Ascending aorta (tissue), 2 donors: ENCODE data around the gene SLC30A2. TPM values are rescaled to one million over a fixed set of nuclear protein-coding genes. Genes with fewer than 3 reads are reported as not detected.

Experiments
- DNase-seq, 2 donors: peaks; one replicate each; pipeline ENCODE4 v3.0.0-alpha.2; 2019; ENCODE audit warnings: low spot score in 2 of 2
- H3K27ac ChIP-seq, 2 donors: fragments of 200-600 bp; sonication (generic); one replicate each; pipeline ENCODE4 v1.5.1; 2016 to 2017; ENCODE audit warnings: mild to moderate bottlenecking in 1 of 2
- H3K27me3 ChIP-seq: fragments of 200-600 bp; sonication (generic); one replicate; pipeline ENCODE4 v1.5.1; 2017
- H3K36me3 ChIP-seq, 2 donors: fragments of 200-600 bp; sonication (generic); one replicate each; pipeline ENCODE4 v1.5.1; 2016
- H3K4me1 ChIP-seq, 2 donors: fragments of 200-600 bp; sonication (generic); one replicate each; pipeline ENCODE4 v1.5.1; 2016 to 2017; ENCODE audit warnings: mild to moderate bottlenecking in 1 of 2
- H3K4me3 ChIP-seq, 2 donors: fragments of 200-600 bp; sonication (generic); one replicate each; pipeline ENCODE4 v1.5.1; 2016 to 2017; ENCODE audit warnings: mild to moderate bottlenecking in 1 of 2
- H3K9me3 ChIP-seq, 2 donors: fragments of 200-600 bp; sonication (generic); one replicate each; pipeline ENCODE4 v1.5.1; 2016
- CTCF ChIP-seq, 3 experiments: fragments of 200-600 bp in 2 of 3; fragments of 450-650 bp in 1 of 3; sonication (generic) in 2 of 3; IDR thresholded peaks; one replicate each; pipeline ENCODE4 v1.5.1; 2016 to 2019; ENCODE audit warnings: antibody characterized with exemption in 3 of 3, mild to moderate bottlenecking in 1 of 3, moderate library complexity in 1 of 3
- intact Hi-C: fragments of 100-400 bp; cut with DNase I; formaldehyde crosslinking; loops from one replicate; pipeline ENCODE4 v1.15.1; 2023
- total RNA-seq: library from RNA; depleted of rRNA; stranded (reverse); fragments of >200 nt; gene quantifications from one replicate; pipeline ENCODE4 v1.1.0, GENCODE V29; 2016

Gene SLC30A2
- total RNA-seq, 1 donor from 2014 or later: not detected

GRCh38 chr1:26089125-26089524, 43.2 kb upstream of the SLC30A2 start:
- no peaks in the 10 kb centered on the region for H3K27me3 ChIP-seq
- TF ChIP-seq CTCF (IDR thresholded peaks at IDR 0.05): no peak
- intact Hi-C loops: no loop called here

GRCh38 chr1:26084844-26085243, 38.9 kb upstream of the SLC30A2 start:
- no peak for DNase-seq
- no peak overlapping the region for H3K4me3 ChIP-seq
- no peak for TF ChIP-seq CTCF (IDR thresholded peaks at IDR 0.05)
- H3K27ac ChIP-seq: no peak overlapping the region
- no peaks in the 10 kb centered on the region for H3K9me3 ChIP-seq
- no peaks in the 10 kb centered on the region for H3K27me3 ChIP-seq
- intact Hi-C loops: no loop called here
- no peaks in the 10 kb centered on the region for H3K4me1 ChIP-seq
- H3K36me3 ChIP-seq: no peaks in the 10 kb centered on the region

More at GRCh38 chr1:26089125-26089524, 43.2 kb upstream of the SLC30A2 start:
- Histone ChIP-seq H3K36me3 (no peaks in the 10 kb centered on the region), H3K9me3 (no peaks in the 10 kb centered on the region), H3K27ac (no peak overlapping the region), H3K4me1 (no peaks in the 10 kb centered on the region), H3K4me3 (no peak overlapping the region)
- DNase-seq: no peak

GRCh38 chr1:26084091-26084561, 38.2 kb upstream of the SLC30A2 start:
- DNase-seq: no peak
- TF ChIP-seq CTCF (IDR thresholded peaks at IDR 0.05): no peak
- Histone ChIP-seq H3K27me3 (no peaks in the 10 kb centered on the region), H3K36me3 (no peaks in the 10 kb centered on the region), H3K27ac (no peak overlapping the region), H3K4me3 (no peak overlapping the region), H3K9me3 (no peaks in the 10 kb centered on the region), H3K4me1 (no peaks in the 10 kb centered on the region)
- intact Hi-C loops: no loop called here

GRCh38 chr1:26083208-26083607, 37.3 kb upstream of the SLC30A2 start:
- no peak for DNase-seq
- H3K27me3 ChIP-seq: no peaks in the 10 kb centered on the region
- H3K4me1 ChIP-seq: no peaks in the 10 kb centered on the region
- H3K27ac ChIP-seq: no peak overlapping the region
- H3K36me3 ChIP-seq: no peaks in the 10 kb centered on the region
- no peak for TF ChIP-seq CTCF (IDR thresholded peaks at IDR 0.05)
- H3K9me3 ChIP-seq: no peaks in the 10 kb centered on the region
- no peak overlapping the region for H3K4me3 ChIP-seq
- intact Hi-C loops: no loop called here

- no peaks in the 10 kb centered on the region for H3K9me3 ChIP-seq
- H3K27ac ChIP-seq: no peak overlapping the region
- intact Hi-C loops: no loop called here
- TF ChIP-seq CTCF (IDR thresholded peaks at IDR 0.05): no peak
- H3K27me3 ChIP-seq: no peaks in the 10 kb centered on the region
- no peak overlapping the region for H3K4me3 ChIP-seq
- no peaks in the 10 kb centered on the region for H3K36me3 ChIP-seq
- H3K4me1 ChIP-seq: no peaks in the 10 kb centered on the region
- no peak for DNase-seq
Observed at GRCh38 chr1:26082020-26082350, 36.1 kb upstream of the SLC30A2 start.
